HCT116 (cell line): ENCODE data around the gene FTCDNL1. TPM values are rescaled to one million over a fixed set of nuclear protein-coding genes. Genes with fewer than 3 reads are reported as not detected.

Experiments used
- ATAC-seq: fragments of 200-7000 bp; cut with Tn5 transposase; 2 replicates; pipeline ENCODE4 v1.9.1; 2020; ENCODE audit warnings: mild to moderate bottlenecking, moderate library complexity
- BruUV-seq: library from RNA; stranded (reverse); fragments of 400-500 nt; replicated peaks from 2 replicates; lab custom pipeline; 2021; lab: Mats Ljungman, UMichigan
- CTCF ChIA-PET: fragments of 300-600 bp; sonication (Branson Sonifier 250); formaldehyde crosslinking; loops from one replicate; lab custom pipeline; 2021; ENCODE audit warnings: antibody characterized with exemption; lab: Charles Lee
- POLR2A ChIA-PET: fragments of 300-600, 350-600 bp; sonication (Branson Sonifier 250); formaldehyde crosslinking; loops from one replicate; lab custom pipeline; 2021; ENCODE audit warnings: antibody characterized with exemption; lab: Charles Lee
- RAD21 ChIA-PET, 2 experiments: fragments of 300-600 bp; sonication (Branson Sonifier 250); formaldehyde crosslinking; loops; one replicate each; lab custom pipeline; 2023; ENCODE audit warnings: low total read pairs in 2 of 2; ENCODE audit not compliant: uncharacterized antibody in 2 of 2, unreplicated experiment in 2 of 2, low non-redundant PET in 1 of 2; lab: Charles Lee
- DNase-seq: peaks from one replicate; pipeline ENCODE4 v3.0.0-alpha.2; 2010; ENCODE audit warnings: low read depth, low spot score
- H2AFZ ChIP-seq: fragments of 200-600 bp; shearing (Covaris generic), sonication (generic); 2 replicates; pipeline ENCODE4 v1.6.1; 2017; ENCODE audit warnings: low read depth, mixed run types, mixed read lengths, antibody characterized with exemption, low read length; ENCODE audit not compliant: poor library complexity, severe bottlenecking
- H3K27ac ChIP-seq: 2 replicates; pipeline ENCODE4 v1.5.1; 2012; ENCODE audit warnings: low read depth, low read length
- H3K27me3 ChIP-seq: fragments of 200-600 bp; sonication (generic); 2 replicates; pipeline ENCODE4 v1.6.1; 2016; ENCODE audit warnings: mixed run types, low read length, mixed read lengths; ENCODE audit not compliant: insufficient read depth
- H3K36me3 ChIP-seq, 2 experiments: fragments of 200-500 bp in 1 of 2; fragments of 200-600 bp in 1 of 2; sonication (Bioruptor generic) in 1 of 2; sonication (generic) in 1 of 2; 2 replicates each; pipeline versions ENCODE4 v1.5.1 to v1.6.1; 2014 to 2016; ENCODE audit warnings: low read length in 2 of 2, inconsistent platforms in 1 of 2, mixed read lengths in 1 of 2, mixed run types in 1 of 2; ENCODE audit not compliant: insufficient read depth in 2 of 2, control insufficient read depth in 1 of 2
- H3K4me1 ChIP-seq, 2 experiments: fragments of 200-600 bp in 1 of 2; sonication (generic) in 1 of 2; 2 replicates each; pipeline versions ENCODE4 v1.5.1 to v1.6.1; 2012 to 2017; ENCODE audit warnings: low read length in 2 of 2, inconsistent platforms in 1 of 2, mild to moderate bottlenecking in 1 of 2, mixed read lengths in 1 of 2, mixed run types in 1 of 2, moderate library complexity in 1 of 2; ENCODE audit not compliant: insufficient read depth in 2 of 2, control insufficient read depth in 1 of 2
- H3K4me2 ChIP-seq: fragments of 200-600 bp; sonication (generic); 2 replicates; pipeline ENCODE4 v1.6.1; 2017; ENCODE audit warnings: mixed run types, low read length, mixed read lengths
- H3K4me3 ChIP-seq, 2 experiments: fragments of 200-600 bp in 1 of 2; sonication (generic) in 1 of 2; replicated peaks in 1 of 2; 2 replicates each; pipeline ENCODE4 v1.5.1; 2011 to 2016; ENCODE audit warnings: low read length in 2 of 2, control low read depth in 1 of 2, low read depth in 1 of 2, mild to moderate bottlenecking in 1 of 2, mixed read lengths in 1 of 2, mixed run types in 1 of 2
- H3K79me2 ChIP-seq: fragments of 200-600 bp; sonication (generic); 2 replicates; pipeline ENCODE4 v1.6.1; 2017; ENCODE audit warnings: mild to moderate bottlenecking, mixed run types, low read length, moderate library complexity, mixed read lengths; ENCODE audit not compliant: insufficient read depth
- H3K9ac ChIP-seq: fragments of 200-600 bp; sonication (generic); 2 replicates; pipeline ENCODE4 v1.6.1; 2016; ENCODE audit warnings: low read length, mixed read lengths
- H3K9me2 ChIP-seq: fragments of 200-600 bp; sonication (generic), shearing (Covaris generic); 2 replicates; pipeline ENCODE4 v1.6.1; 2017; ENCODE audit warnings: mixed run types, mild to moderate bottlenecking, moderate library complexity; ENCODE audit not compliant: insufficient read depth
- H3K9me3 ChIP-seq, 2 experiments: fragments of 200-500 bp in 1 of 2; fragments of 200-600 bp in 1 of 2; sonication (Bioruptor generic) in 1 of 2; sonication (generic) in 1 of 2; 2 replicates each; pipeline ENCODE4 v1.6.1; 2014 to 2017; ENCODE audit warnings: low read length in 2 of 2, mixed read lengths in 2 of 2, inconsistent platforms in 1 of 2, low read depth in 1 of 2, mild to moderate bottlenecking in 1 of 2, mixed run types in 1 of 2, moderate library complexity in 1 of 2; ENCODE audit not compliant: control insufficient read depth in 1 of 2, insufficient read depth in 1 of 2
- H4K20me1 ChIP-seq: fragments of 200-600 bp; sonication (generic), shearing (Covaris generic); 2 replicates; pipeline ENCODE4 v1.6.1; 2017; ENCODE audit warnings: mixed run types, mild to moderate bottlenecking, moderate library complexity; ENCODE audit not compliant: insufficient read depth
- CBX3 ChIP-seq: IDR thresholded peaks from 2 replicates; pipeline ENCODE4 v1.6.1; 2012; ENCODE audit warnings: low read depth
- CEBPB ChIP-seq: IDR thresholded peaks from 2 replicates; pipeline ENCODE4 v1.6.1; 2012; ENCODE audit warnings: low read depth
- EGR1 ChIP-seq: IDR thresholded peaks from 2 replicates; pipeline ENCODE4 v1.6.1; 2012; ENCODE audit warnings: low read depth
- ELF1 ChIP-seq: IDR thresholded peaks from 2 replicates; pipeline ENCODE4 v1.6.1; 2012; ENCODE audit warnings: low read depth, borderline replicate concordance
- EZH2 ChIP-seq: fragments of 200-600 bp; sonication (generic); IDR thresholded peaks from 2 replicates; pipeline ENCODE4 v1.6.1; 2017; ENCODE audit warnings: antibody characterized with exemption, mixed run types
- EZH2phosphoT487 ChIP-seq: fragments of 200-600 bp; IDR thresholded peaks from 2 replicates; pipeline ENCODE4 v1.6.1; 2018; ENCODE audit warnings: antibody characterized with exemption, borderline replicate concordance
- FOSL1 ChIP-seq: IDR thresholded peaks from 2 replicates; pipeline ENCODE4 v1.6.1; 2012; ENCODE audit warnings: low read depth
- RAD21 ChIP-seq: IDR thresholded peaks from 2 replicates; pipeline ENCODE4 v1.6.1; 2012; ENCODE audit warnings: low read depth, mild to moderate bottlenecking
- SIN3A ChIP-seq: IDR thresholded peaks from 2 replicates; pipeline ENCODE4 v1.6.1; 2012; ENCODE audit warnings: low read depth
- SRF ChIP-seq: IDR thresholded peaks from 2 replicates; pipeline ENCODE4 v1.6.1; 2012; ENCODE audit warnings: low read depth
- ZFX ChIP-seq: fragments of 450-650 bp; IDR thresholded peaks from 2 replicates; pipeline ENCODE4 v1.6.1; 2017
- ZNF274 ChIP-seq: fragments of 200-500 bp; sonication (Bioruptor generic); IDR thresholded peaks from 2 replicates; pipeline ENCODE4 v1.6.1; 2014; ENCODE audit warnings: mild to moderate bottlenecking, low read depth, low read length, inconsistent platforms
- intact Hi-C: fragments of 100-400 bp; cut with micrococcal nuclease; formaldehyde crosslinking; loops from 2 replicates; pipeline ENCODE4 v1.10.0; 2022
- total RNA-seq: library from RNA; stranded (reverse); gene quantifications from one replicate; pipeline ENCODE4 v1.2.1, GENCODE V29; 2021; ENCODE audit not compliant: unreplicated experiment
- TF ChIP-seq, protein P1 (sequence below): IDR thresholded peaks from 2 replicates; pipeline ENCODE4 v1.6.1; 2011; ENCODE audit warnings: mild to moderate bottlenecking, low read length, moderate library complexity; ENCODE audit not compliant: insufficient replicate concordance; ENCODE audit errors: extremely low read depth

The FTCDNL1 gene
- total RNA-seq, 1 experiment from 2014 or later = 2.6 TPM

DNA sequence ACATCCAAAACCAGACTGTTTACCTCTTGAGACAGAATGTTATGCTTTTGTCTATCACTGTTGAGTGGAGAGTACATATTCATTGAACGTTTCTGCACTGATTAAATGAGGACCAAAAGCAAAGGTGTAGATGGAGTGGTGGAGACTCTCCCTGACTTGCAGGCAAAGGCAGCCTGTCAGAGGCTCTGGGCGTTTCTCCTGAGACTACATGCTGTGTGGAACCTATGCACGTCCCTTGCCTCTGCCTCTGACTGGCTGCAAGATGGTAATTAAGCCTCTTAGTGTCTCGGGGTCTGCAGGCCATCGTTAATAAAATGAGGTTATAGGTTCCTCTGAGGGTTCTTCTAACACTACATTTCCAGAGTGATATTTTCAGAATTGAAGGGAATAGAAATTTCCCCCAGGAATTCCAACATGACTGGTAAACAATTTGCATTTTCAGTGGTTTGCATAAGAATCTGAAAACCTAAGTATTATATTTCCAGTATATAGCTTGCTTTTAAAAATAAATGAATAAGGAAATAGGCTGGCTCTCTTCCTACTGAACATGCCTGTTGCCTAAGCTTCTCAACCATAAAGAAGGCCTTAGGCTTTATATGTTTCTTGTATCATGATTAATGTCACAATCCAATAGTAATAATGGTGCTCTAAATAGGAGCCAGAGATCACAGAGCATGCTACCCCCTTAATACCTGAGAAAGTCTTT, 107.4 kb downstream of the FTCDNL1 start:
- RAD21 ChIA-PET = no interaction called here
- no peak overlapping the region for H3K4me2 ChIP-seq
- H3K27me3 ChIP-seq = no peaks in the 10 kb centered on the region
- H2AFZ ChIP-seq = no peak overlapping the region
- TF ChIP-seq EGR1 = no peak
- TF ChIP-seq CBX3 = no peak
- no peak for TF ChIP-seq CEBPB
- no peak for TF ChIP-seq ZFX
- TF ChIP-seq, protein P1, sequence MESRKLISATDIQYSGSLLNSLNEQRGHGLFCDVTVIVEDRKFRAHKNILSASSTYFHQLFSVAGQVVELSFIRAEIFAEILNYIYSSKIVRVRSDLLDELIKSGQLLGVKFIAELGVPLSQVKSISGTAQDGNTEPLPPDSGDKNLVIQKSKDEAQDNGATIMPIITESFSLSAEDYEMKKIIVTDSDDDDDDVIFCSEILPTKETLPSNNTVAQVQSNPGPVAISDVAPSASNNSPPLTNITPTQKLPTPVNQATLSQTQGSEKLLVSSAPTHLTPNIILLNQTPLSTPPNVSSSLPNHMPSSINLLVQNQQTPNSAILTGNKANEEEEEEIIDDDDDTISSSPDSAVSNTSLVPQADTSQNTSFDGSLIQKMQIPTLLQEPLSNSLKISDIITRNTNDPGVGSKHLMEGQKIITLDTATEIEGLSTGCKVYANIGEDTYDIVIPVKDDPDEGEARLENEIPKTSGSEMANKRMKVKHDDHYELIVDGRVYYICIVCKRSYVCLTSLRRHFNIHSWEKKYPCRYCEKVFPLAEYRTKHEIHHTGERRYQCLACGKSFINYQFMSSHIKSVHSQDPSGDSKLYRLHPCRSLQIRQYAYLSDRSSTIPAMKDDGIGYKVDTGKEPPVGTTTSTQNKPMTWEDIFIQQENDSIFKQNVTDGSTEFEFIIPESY = no peak
- no peak for TF ChIP-seq SIN3A
- no peak for TF ChIP-seq ELF1
- TF ChIP-seq EZH2phosphoT487 = no peak
- no peak for TF ChIP-seq RAD21
- TF ChIP-seq ZNF274 = no peak
- no peak for TF ChIP-seq FOSL1
- TF ChIP-seq SRF = no peak
- TF ChIP-seq EZH2 = no peak
- no peak overlapping the region for H3K9ac ChIP-seq
- intact Hi-C loops = loop anchor here (5.0 kb wide), 1 partner anchor 1086 kb away; no protein-coding TSS in a partner anchor
- H3K4me3 ChIP-seq = no peak overlapping the region
- DNase-seq (no peak), ATAC-seq (no peak)
- BruUV-seq = no TSS peak
- CTCF ChIA-PET = no interaction called here
- H3K9me2 ChIP-seq = no peaks in the 10 kb centered on the region
- H3K4me1 ChIP-seq = no peaks in the 10 kb centered on the region
- no peaks in the 10 kb centered on the region for H3K79me2 ChIP-seq
- no peaks in the 10 kb centered on the region for H3K36me3 ChIP-seq
- no peaks in the 10 kb centered on the region for H3K9me3 ChIP-seq
- POLR2A ChIA-PET = no interaction called here
- H4K20me1 ChIP-seq = no peaks in the 10 kb centered on the region
- H3K27ac ChIP-seq = no peak overlapping the region
